NCI-H524 (cell line): ENCODE results near the gene NAXE.
"Not testable (repeated sequence)": the region's sequence is repeated elsewhere in the genome, so short reads cannot be mapped to it uniquely, and the experiment has no call there.

Source experiments
- DNase-seq, 2 experiments: peaks; one replicate each; lab custom pipeline; 2025; lab: John Stamatoyannopoulos, UW

NAXE gene

DNA sequence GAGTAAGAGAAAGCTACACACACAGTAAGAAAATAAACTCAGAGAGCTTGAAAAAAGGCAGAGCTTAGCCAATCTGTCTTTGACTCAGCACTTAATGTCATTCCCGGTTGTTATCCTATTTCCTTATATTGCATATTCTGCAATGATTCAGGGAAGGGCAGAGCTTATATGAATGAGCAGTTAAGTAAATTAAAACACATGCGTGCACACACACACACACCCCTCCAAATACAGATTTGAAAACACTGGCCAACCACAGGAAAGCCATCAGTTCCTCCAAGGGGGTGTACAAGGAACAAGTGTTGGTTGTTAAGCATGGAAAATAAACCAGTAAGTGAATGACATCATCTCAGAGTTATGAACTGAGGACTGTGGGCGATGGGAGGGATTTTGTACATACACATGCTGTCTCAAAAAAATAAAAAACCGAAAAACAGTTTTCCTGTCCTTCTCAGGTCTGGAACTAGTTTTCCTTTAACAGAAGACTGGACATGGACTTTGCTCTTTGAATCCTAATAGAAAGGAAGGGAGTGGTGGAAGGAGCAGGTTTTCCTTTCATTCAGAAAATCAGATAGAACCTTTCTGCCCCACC is 20.2 kb upstream of the NAXE start:
- DNase-seq = no peak

DNA sequence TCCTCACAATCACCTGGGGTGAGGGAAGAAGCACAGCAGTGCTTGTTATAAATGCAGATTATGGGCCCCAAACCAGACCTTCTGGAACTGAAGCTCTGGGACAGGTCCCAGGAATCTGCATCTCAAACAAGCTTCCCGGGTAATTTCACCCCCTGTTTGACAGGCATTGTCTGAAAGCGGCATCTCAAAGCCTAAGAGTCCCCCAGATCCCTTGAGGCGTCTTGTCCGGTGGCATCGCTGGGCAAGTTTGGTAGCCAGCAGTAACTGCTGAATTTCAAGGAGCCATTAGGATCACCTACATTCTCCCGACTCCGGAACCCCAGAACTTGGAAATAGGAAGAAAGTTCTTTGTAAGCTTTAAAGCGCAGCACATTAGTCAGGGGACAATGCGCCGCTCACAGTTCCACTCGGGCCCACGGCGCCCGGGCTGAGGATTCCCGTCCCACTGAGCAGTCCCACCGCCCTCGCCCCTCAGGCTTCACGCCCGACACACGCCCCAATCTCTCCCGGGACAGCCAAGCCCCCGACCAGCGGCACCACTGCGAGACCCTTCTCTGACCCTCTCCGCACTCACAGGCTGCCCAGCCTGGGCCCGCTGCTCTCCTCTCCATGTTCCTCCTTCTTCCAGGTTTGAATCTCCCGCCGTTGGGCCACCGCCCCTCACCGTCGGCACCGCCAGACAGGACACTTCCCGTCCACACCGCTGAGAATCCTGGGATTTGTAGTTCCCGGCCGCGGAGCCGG is 19.5 kb upstream of the NAXE start, which contains the start of gene IQGAP3:
TSS of gene IQGAP3 (minus strand) at position 647 of the 744 bp plus-strand sequence. CDS start at position 611, 36 bp downstream.
- DNase-seq = peak; percentile 57 to 73

DNA sequence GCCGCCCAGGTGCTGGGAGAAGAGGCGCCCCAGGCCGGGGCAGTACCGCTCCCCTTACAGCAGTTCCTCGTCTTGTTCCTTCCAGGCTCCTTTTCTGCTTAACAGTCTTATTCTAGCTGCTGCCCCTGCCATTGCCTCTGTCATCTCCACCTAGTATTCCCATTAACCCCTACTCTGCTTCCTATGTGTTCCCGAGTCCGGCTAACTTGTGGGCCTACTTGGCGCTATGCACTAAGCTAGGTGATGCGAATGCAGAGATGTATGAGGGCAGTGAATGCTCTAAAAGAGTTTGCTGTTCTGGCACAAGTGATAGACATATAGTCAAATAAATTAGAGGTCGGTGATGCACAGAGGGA is 18.9 kb upstream of the NAXE start:
- DNase-seq = no peak

DNA sequence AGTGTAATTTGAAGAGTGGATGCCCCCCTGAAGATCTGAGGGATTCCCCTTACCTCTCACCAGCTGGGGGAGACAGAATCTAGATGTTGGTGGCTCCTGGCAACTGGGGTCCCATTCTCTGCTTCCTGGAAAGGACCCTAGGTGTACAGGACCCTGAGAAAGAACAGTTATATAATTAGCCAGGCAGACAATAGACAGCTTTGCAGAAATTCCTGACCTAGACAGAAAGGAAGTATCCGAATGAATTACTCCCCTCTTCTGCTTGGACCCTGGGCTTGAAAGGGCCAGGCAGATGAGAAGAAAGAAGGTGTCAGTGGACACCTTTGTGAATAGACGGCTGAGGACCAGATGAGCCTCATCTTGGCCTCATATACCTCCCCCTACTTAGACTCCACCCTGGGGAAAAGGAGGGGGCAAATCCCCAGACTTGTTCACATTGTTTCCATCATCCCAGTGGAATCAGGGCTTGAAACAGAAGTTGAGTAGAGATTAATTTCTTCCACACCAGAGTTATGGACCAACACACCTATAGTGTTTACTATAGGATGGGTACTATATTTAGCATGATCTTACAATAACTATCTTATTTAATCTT is 17.4 kb upstream of the NAXE start:
- no peak for DNase-seq

DNA sequence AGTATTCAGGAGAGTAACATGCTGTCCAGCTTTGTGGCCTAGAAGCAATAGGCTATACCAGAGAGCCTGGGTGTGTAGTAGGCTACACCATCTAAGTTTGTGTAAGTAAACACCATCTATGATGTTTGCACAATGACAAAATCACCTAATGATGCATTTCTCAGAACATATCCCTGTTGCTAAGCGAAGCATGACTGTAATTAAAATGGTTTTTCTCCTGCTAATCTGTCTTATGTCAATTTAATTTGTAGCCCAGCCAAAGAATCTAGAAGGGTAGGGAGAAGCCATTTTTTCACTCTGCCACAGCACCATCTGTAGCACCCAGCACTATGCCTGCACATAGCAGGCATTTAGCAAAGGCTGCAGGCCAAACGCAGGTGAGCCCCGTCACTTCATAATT is 14.0 kb upstream of the NAXE start:
- no peak for DNase-seq

DNA sequence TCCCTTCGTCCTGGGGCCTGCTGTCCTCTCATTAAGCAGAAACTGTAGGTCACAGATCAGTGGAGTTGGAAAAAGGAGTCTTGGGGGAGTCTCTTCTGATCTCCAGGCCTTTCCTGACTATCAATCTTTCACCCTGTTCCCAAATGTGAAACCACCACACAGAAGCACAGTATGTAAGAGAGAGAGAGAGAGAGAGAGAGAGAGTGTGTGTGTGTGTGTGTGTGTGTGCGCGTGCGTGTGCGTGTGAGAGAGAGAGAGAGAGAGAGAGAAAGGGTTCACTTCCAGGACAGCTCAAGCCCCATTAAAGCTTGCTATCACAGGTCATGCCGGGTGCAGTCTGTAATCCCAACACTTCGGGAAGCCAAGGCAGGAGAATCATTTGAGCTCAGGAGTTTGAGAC is 13.5 kb upstream of the NAXE start:
- DNase-seq = no peak

DNA sequence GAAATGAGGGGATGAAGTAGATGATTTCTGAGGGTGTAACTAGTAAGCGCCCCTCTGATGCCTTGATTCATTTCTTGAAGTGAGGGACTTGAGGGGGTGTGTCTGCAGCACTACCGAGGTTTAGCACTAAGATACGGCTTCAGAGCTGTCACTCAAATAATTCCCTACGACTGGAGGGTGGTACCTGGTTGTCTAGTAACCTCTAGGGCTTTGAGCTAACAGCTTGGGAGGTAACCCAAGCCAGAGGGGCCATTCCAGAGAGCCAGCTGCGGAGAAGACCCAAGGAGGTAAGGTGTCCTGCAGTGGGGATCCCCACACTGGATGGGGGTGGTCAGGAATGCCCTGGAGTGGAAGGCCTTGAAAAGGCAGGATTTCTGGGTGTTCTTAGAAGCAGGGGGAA is 12.1 kb upstream of the NAXE start, which contains the start of gene TTC24:
TSS of gene TTC24 (plus strand) at position 252 of the 400 bp plus-strand sequence. CDS start 1,642 bp downstream, outside the sequence.
- DNase-seq = peak; percentile 63 to 93

DNA sequence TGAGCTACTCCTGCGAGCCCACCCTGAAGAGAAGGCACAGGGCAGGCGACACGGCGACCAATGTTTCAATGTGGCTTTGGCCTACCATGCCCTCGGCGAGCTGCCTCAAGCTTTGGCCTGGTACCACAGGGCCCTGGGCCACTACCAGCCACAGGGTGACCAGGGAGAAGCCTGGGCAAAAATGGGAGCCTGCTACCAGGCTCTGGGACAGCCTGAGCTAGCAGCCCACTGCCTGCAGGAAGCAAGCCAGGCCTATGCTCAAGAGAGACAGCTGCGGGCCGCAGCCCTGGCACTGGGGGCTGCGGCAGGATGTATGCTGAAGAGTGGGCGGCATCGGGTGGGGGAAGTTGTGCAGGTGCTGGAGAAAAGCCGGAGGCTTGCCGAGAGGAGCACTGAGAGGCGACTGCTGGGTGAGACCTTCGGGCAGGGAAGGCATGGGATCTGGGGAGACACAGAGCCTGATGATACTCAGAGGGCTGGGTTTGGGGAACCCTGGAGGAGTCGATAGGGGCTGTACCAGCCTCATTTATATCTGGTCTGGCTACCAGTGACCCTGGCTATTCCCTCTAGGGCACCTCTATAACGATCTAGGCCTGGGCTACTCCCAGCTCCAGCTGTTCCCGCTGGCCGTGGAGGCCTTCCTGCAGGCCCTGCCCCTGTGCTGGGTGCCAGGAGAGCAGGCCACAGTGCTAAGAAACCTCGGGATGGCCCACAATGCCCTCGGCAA is 9.8 kb upstream of the NAXE start:
- DNase-seq = no peak

DNA sequence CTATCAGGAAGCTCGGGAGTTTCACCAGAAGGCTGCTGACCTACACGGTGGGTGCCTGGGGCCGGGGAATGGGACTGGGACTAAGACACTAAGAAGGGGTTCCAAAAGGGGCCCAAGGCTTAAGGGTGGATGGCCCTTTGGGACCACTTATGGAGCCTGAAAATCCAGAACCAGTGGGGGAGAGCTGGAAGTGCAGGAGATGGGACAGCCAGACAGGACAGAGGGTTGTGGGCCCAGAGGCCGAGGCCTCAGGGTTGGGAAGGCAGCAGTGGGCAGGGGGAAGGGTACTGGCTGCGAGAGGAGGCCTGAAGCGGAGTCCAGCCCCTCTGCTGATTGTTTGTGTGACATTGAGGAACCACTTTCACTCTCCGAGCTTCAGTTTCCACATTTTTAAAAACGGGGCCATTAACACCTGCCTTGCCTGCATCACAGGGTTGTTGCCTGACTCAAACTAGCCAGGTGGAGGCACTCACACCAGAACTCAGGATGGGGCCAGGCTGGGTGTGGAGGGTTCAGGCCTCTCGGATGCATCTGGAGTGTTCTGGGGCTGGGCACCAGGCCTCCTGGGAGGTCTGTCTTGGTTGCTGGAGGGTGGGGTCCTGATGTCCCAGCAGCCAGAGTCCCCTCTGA is 9.1 kb upstream of the NAXE start:
- no peak for DNase-seq

DNA sequence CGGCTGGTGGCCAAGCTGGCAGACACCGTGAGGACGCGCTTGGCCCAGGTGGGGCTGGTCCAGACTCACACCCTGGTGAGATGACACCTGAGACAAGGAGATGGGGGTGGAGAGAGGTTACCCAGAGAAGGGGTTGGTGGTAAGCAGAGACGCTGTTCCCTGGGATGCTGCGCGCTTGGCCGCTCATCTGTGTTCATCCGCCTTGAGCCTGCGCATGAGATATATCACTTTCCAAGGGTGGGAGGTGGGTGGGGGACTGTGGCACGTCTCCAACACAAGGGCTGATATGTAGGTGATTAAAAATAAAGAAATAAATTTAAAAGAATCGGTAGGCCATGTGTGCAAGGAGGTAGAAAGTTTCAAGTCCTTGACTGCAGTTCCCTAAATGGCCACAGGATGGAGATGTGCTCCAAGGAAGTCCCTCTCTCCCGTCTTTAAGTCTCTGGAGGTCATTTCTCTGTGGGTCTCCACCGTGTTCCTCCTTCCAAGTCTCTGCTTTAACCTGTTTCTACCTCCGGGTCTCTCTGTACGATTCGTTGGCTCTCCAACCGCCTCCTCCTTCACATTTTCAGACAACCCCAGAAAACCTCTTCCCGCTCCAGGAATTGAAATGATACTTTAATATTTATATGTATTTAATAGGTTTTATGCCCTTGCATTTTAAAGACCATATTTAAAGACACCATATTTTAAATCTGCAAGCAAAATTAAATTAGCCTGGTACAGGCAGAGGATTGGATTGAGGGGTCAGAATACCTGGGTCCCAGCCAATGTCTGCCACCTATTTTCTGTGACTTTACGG is 7.6 kb upstream of the NAXE start:
- peak; percentile 47 to 82 for DNase-seq

DNA sequence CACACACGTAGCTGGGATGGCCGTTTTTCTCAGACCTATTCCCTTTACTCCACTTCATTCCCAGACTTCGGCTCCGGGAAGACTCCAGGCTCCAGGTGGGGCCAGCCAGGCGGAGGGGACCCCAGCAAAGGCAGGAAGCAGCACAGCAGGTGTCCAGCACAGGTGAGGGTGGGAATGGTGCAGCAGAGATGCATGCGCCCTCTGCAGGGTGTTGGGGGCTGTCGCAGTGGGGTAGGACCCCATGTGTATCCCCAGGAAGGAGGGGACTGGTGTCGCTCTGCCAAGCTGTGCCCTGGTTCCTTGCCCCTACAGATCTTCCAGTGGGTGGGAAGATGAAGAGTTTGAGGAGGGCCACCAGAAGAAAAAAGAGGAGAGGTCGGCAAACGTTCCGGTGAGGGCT is 6.8 kb upstream of the NAXE start:
- peak in 1 of 2 experiments; percentile 25 for DNase-seq

DNA sequence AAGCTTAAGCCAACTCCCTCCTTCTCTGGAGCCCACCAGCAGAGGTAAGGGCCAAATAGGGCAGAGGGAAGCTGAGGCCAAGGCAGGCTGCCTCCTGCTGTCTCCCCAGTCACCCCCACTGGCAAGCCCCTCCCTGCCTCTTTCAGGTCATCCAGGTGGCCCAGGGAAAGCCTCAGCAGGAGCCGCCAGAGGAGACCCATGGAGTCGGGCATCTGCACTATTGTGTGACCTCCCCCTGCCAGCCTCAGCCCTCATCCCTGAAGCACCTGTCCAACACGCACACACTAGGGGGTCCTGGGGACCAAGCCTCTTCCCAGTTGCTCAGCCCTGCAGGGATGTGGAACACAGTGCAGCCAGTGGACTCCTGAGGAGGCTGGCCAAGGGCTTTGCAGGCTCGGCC is 5.3 kb upstream of the NAXE start:
- no peak for DNase-seq

DNA sequence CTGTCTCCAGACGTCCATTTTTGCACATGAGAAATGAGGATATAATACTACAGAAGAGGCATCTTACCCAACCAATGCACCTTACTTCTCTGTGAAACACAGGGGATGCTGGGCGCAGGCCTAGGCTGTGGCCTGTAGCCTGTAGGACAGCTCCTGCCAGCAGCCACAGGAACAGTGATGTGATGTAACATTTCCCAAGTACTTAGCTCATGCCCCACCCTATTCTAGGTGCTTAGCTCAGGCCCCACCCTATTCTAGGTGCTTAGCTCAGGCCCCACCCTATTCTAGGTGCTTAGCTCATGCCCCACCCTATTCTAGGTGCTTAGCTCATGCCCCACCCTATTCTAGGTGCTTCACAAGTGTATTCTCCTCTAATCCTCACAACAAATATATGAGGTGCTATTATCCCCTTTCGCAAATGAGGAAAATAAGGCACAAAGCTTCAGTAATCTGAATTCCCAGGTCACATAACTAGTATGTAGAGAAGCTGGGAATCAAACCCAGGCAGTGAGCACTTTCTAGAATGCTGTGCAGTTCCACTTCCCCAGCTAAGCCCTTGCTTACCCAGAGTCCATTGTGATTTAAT is 4.6 kb upstream of the NAXE start:
- no peak for DNase-seq

DNA sequence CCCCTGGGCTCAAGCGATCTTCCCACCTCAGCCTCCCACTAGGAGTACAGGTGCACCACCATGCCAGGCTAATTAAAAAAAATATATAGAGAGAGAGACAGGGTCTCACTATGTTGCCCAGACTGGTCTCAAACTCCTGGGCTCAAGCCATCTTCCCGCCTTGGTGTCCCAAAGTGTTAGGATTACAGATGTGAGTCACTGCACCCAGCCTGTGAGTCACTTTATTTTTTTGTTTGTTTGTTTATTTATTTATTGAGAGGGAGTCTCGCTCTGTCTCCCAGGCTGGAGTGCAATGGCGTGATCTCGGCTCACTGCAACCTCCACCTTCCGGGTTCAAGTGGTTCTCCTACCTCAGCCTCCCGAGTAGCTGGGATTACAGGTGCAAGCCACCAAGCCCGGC is 3.6 kb upstream of the NAXE start:
- not testable (repeated sequence) for DNase-seq

DNA sequence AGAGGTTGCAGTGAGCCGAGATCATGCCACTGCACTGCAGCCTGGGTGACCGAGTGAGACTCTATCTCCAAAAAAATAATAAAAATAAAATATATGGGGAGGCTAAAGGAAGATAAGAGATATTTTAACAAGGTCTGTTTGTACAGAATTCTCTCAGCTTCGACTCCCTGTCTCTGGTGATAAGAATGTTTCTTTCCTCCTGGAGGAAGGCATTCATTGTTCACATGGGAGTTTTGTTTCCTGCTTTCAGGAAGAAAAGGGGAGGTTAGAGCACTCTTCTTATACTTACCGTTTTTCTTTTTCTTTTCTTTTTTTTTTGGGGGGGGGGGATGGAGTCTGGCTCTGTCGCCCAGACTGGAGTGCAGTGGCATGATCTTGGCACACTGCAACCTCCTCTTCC is 2.0 kb upstream of the NAXE start:
- no peak for DNase-seq

DNA sequence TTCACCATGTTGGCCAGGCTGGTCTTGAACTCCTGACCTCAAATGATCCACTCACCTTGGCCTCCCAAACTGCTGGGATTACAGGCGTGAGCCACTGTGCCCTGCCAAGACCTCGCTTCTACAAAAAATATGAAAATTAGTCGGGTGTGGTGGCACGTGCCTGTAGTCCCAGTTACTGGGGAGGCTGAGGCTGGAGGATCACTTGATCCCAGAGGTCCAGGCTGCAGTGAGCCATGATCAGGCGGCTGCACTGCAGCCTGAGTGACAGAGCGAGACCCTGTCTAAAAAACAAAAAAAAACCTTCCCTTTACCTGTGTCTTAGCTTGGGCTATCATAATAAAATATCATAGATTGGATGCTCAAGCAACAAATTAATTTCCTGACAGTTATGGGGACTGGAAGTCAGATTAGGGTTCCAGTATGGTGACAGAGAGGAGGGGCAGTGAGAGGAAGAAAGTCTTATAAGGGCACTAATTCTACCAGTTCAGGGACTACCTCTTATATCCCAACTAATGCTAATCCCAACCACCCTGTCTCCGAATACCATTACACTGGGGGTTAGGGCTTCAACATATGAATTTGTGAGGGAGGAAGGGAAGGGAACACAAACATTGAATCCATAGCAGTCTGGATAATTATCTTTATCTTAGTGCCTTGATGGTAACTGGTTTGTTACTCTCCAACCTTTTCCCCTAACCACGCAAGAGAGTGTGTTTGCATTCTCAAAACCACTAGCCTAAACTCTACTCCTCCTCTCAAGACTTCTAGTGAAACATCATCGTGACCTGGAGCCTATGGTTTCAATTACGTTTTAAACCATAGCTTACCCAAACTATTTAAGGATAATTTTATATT is 1.0 kb upstream of the NAXE start:
- no peak for DNase-seq

DNA sequence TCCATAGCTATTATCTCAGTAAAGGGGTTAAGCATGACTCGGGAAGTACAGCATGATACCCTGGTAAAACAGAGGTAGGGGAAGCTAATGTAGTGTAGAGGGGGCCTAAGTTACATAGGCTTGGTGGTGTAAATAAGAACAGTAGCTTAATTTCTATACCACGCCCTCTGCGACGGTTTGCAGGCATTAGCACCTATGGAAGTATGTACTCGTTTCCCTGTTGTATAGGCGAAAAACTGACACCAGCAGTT is 470 bp upstream of the NAXE start:
- DNase-seq = no peak

DNA sequence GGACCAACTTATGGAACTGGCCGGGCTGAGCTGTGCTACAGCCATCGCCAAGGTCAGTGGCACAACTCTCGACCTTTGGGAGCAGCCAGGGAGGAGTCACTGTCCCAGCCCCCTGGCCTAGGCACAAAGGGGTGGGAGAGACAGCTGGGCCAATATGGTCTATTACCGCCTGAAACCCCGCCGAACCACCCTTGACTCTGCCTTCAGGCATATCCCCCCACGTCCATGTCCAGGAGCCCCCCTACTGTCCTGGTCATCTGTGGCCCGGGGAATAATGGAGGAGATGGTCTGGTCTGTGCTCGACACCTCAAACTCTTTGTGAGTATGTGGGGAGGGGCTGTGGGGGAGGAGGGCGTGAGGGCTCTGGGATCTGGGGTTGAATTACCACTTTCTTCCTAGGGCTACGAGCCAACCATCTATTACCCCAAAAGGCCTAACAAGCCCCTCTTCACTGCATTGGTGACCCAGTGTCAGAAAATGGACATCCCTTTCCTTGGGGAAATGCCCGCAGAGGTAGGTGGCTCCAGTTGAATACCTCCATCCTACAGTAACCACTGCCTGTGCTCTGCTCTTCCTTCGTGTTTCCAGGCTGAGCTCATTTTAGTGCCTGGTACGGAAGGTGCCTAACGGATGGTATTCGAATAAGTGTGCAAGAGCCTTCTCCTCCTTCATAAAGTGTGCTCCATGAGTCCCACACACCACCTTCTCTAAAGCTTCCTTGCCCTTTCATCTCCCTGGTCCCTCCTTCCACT is 758 bp downstream of the NAXE start:
- DNase-seq = no peak

DNA sequence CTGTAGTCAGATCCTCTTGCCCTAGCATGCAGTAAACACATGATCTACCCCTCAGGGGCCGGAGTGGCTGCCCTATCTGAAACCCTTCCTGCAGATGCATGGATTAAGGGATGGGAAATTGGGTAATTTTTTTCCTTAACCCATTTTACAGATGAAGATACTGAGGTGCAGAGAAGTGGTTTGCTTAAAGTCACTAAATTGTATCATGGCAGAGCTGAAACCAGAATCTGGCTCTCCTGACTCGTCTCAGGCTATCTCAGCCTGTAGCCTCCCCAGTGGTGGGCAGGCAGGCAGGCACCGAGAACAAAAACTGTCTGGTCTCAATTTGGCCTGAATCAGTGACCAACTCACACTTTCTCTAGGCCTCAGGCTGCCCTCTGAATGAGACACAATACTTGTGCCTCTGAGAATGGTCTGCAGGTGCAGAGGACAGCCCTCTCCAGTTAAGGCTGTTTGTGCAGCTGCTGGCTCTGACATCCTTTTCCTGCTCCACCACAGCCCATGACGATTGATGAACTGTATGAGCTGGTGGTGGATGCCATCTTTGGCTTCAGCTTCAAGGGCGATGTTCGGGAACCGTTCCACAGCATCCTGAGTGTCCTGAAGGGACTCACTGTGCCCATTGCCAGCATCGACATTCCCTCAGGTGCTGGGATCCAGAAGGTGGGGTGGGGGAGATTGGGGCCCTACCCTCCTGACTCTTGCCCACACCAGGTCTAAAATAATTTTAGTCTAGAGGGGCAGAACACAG is 1.5 kb downstream of the NAXE start:
- DNase-seq = no peak
